Neuron (in vitro differentiated cells): ENCODE data around the gene GPR171.
A peak's percentile ranks its signal among the peaks of the same experiment; 100 is the strongest.
"Not testable (repeated sequence)": the region's sequence is repeated elsewhere in the genome, so short reads cannot be mapped to it uniquely, and the experiment has no call there.

Experiments
- H2AFZ ChIP-seq: one replicate; pipeline ENCODE4 v1.6.1; 2013; ENCODE audit warnings: low read depth, mild to moderate bottlenecking, inconsistent platforms, low read length, moderate library complexity
- H3K27me3 ChIP-seq: one replicate; pipeline ENCODE4 v1.6.1; 2013; ENCODE audit warnings: low read length; ENCODE audit not compliant: insufficient read depth
- H3K36me3 ChIP-seq: one replicate; pipeline ENCODE4 v1.6.1; 2013; ENCODE audit warnings: low read length; ENCODE audit not compliant: insufficient read depth
- H3K4me1 ChIP-seq: one replicate; pipeline ENCODE4 v1.6.1; 2013; ENCODE audit warnings: low read length; ENCODE audit not compliant: insufficient read depth
- H3K4me3 ChIP-seq: 2 replicates; pipeline ENCODE4 v1.5.1; 2013; ENCODE audit warnings: mild to moderate bottlenecking, low read length, moderate library complexity
- H3K9me3 ChIP-seq: one replicate; pipeline ENCODE4 v1.6.1; 2013; ENCODE audit warnings: low read length

GPR171 gene

DNA sequence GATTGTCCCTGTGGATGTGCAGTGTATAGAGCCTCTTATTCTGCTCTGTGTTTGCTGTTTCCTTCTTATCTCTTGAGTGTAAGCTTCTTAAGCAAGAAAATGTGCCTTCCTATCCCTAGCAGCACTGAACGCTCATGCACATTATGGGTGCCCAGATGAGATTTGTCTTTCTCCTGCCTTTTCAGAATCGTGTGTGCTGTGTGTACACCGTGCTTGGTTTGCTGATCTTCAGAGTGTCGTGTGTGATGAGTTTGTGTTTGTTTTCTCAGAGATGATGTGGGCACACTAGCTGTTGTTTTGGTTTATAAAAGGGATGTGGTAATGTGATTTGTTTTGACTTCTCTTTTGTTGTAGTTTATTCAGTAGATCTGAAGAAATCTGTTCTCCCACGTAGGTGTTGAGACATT, 19.7 kb downstream of the GPR171 start:
- Histone ChIP-seq H3K27me3 (no peaks in the 10 kb centered on the region), H3K36me3 (no peaks in the 10 kb centered on the region), H3K9me3 (no peaks in the 10 kb centered on the region), H3K4me3 (no peak overlapping the region), H3K4me1 (no peaks in the 10 kb centered on the region), H2AFZ (no peak overlapping the region)

DNA sequence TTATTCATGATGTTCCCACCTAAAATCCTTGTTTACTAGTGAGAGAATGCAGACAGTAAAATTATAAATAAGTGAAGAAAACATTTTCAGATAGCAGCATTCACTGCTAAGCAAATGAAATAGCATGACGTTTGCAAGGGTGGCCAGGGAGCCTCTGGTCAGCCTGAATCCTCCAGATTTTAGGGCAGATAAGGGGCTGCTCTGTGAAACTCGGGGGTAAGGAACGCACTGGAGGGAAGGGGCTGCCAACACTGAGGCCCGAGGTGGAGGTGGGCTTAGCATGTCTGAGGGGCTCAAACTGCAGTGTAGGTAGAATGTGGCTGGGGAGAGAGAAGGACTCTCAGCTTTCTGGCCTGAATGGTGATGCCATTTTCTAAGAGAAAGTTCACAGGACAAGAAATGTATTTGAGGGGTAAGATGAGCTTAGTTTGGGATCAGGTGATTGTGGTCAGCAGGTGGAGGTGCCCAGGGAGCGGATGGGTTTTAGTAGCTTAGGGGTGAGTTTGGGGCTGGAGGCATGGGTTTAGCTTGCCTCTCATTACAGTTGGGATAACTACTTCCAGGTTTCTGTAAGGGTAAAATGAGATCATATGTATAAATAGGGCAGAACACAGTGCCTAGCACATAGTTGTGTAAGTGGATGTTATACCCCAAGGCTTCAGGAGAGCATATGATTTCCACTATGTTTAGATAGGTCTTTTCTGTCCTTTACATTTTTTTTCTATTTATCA, 20.5 kb downstream of the GPR171 start:
- H3K4me3 ChIP-seq: no peak overlapping the region
- no peaks in the 10 kb centered on the region for H3K27me3 ChIP-seq

GRCh38 chr3:151178208-151178845, 24.7 kb downstream of the GPR171 start:
- Histone ChIP-seq H3K9me3 (no peaks in the 10 kb centered on the region), H3K36me3 (no peaks in the 10 kb centered on the region), H2AFZ (no peak overlapping the region), H3K27me3 (no peaks in the 10 kb centered on the region), H3K4me3 (no peak overlapping the region), H3K4me1 (no peaks in the 10 kb centered on the region)

More for the DNA sequence above, 20.5 kb downstream of the GPR171 start:
- no peaks in the 10 kb centered on the region for H3K36me3 ChIP-seq
- H3K4me1 ChIP-seq: no peaks in the 10 kb centered on the region
- no peak overlapping the region for H2AFZ ChIP-seq
- no peaks in the 10 kb centered on the region for H3K9me3 ChIP-seq

DNA sequence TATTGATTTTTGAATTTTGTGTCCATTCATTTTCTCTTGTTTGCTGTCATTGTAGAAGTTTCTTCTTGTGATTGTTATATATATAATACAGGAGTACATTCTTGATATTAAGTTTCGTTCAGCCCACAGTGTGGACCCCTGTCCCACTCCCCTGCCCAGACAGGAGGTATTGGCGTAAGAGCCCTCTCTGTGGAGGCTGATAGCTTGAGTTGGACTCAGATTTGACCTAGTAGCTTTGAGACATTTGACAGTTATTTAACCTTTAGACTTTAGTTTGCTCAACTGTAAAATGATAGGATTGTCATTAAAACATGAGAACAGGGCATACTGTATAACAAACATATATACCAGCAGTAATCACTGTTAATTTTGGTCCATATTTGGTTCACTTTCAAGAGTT, 27.1 kb downstream of the GPR171 start:
- no peaks in the 10 kb centered on the region for H3K27me3 ChIP-seq
- H3K4me1 ChIP-seq: peaks cover 4% of the 10 kb centered on the region

DNA sequence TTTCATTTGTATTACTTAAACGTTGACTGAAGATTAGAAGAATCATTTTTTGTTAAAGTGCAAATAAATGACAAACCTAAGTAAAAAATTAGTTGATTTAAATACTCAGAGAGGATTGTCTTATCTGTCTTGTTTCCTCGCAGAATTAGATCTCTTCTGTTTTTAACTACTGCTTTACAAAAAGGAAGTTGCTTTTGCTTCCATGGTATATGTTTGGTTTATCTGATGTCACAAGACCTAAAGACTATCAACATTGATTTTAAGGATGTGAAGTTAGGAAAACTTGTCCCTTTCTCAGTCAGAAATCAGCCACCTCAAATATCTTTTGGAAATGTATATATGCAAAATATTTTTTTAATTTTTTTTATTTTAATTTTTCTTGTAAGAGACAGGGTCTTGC, 28.7 kb downstream of the GPR171 start:
- peaks cover 4% of the 10 kb centered on the region for H3K4me1 ChIP-seq
- H3K4me3 ChIP-seq: no peak overlapping the region
- H3K27me3 ChIP-seq: no peaks in the 10 kb centered on the region
- no peaks in the 10 kb centered on the region for H3K9me3 ChIP-seq
- no peak overlapping the region for H2AFZ ChIP-seq
- H3K36me3 ChIP-seq: no peaks in the 10 kb centered on the region

More for the DNA sequence above, 27.1 kb downstream of the GPR171 start:
- H3K4me3 ChIP-seq: no peak overlapping the region
- H3K36me3 ChIP-seq: no peaks in the 10 kb centered on the region
- no peak overlapping the region for H2AFZ ChIP-seq
- H3K9me3 ChIP-seq: no peaks in the 10 kb centered on the region

GRCh38 chr3:151171145-151171757, 31.8 kb downstream of the GPR171 start:
- Histone ChIP-seq H2AFZ (peak overlapping the region; percentile 8), H3K4me3 (no peak overlapping the region), H3K36me3 (no peaks in the 10 kb centered on the region), H3K4me1 (peaks cover 4% of the 10 kb centered on the region), H3K9me3 (no peaks in the 10 kb centered on the region), H3K27me3 (no peaks in the 10 kb centered on the region)

DNA sequence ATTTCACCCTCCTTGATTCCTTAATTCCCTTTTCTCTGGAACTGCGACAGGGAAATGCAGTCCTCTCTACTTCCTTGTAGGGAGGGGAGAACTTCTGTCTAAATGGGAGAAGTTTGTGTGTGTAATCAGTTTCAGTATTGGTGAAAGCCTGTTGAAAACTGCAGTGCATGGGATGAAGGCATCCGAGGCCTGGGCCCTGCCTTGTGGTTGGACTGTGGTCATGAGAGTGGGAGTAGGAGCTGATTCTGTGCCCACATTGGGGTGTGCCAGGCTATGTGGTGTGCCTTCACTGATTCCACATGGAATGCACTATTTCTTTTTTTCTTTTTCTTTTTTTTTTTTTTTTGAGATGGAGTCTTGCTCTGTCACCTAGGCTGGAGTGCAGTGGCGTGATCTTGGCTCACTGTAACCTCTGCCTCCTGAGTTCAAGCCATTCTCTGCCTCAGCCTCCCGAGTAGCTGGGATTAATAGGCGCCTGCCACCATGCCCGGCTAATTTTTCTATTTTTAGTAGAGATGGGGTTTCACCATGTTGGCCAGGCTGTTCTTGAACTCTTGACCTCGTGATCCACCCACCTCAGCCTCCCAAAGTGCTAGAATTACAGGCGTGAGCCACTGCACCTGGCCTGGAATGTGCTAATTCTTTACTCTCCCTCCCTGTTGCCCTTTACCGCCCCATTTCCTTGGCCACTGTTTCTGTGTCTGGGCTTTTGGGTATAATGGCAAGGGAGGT, 32.9 kb downstream of the GPR171 start:
- H2AFZ ChIP-seq, H3K9me3 ChIP-seq, H3K4me1 ChIP-seq, H3K27me3 ChIP-seq, H3K4me3 ChIP-seq, H3K36me3 ChIP-seq: not testable (repeated sequence)

GRCh38 chr3:151169262-151169947, 33.6 kb downstream of the GPR171 start:
- Histone ChIP-seq H3K4me3 (no peak overlapping the region), H3K27me3 (no peaks in the 10 kb centered on the region), H3K4me1 (peaks cover 4% of the 10 kb centered on the region), H3K36me3 (no peaks in the 10 kb centered on the region), H2AFZ (no peak overlapping the region), H3K9me3 (no peaks in the 10 kb centered on the region)

DNA sequence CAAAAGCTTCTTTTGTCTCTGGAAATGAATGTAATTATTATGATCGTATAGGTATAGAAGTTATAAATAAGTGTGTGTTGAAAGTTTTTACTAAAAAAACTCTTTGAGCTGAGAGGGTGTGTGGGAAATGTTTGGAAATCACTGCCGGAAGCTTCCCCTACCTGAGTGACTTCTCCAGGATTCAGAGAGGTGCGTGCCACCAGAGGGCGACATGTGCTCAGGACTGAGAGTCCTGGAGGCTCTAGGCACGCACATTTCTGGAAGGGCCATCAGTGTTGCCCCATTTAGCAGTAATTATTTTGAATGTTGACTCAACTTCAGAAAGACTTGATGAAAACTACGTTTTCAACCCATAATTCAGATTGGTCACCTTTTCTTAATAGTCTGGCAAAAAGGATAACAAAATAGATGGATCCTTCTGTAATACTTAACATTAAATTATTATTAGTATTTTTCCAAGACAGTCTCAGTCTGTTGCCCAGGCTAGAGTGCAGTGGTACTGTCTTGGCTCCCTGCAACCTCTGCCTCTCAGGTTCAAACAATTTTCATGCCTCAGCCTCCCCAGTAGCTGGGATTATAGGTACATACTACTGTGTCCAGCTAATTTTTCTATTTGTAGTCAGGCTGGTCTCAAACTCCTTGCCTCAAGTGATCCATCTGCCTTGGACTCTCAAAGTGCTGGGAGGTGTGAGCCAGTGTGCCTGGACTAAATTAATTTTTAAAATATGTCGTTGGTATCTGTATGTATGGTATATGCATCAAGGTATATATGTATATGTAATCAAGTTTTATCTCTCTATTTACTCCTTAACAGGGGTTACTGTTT, 34.5 kb downstream of the GPR171 start:
- no peak overlapping the region for H2AFZ ChIP-seq
- no peaks in the 10 kb centered on the region for H3K27me3 ChIP-seq
- no peaks in the 10 kb centered on the region for H3K36me3 ChIP-seq
- H3K9me3 ChIP-seq: no peaks in the 10 kb centered on the region
- no peak overlapping the region for H3K4me3 ChIP-seq
- peaks cover 4% of the 10 kb centered on the region for H3K4me1 ChIP-seq

GRCh38 chr3:151166161-151166560, 36.9 kb downstream of the GPR171 start:
- no peak overlapping the region for H2AFZ ChIP-seq
- H3K27me3 ChIP-seq: no peaks in the 10 kb centered on the region
- H3K9me3 ChIP-seq: no peaks in the 10 kb centered on the region
- no peaks in the 10 kb centered on the region for H3K4me1 ChIP-seq
- H3K4me3 ChIP-seq: no peak overlapping the region
- no peaks in the 10 kb centered on the region for H3K36me3 ChIP-seq

DNA sequence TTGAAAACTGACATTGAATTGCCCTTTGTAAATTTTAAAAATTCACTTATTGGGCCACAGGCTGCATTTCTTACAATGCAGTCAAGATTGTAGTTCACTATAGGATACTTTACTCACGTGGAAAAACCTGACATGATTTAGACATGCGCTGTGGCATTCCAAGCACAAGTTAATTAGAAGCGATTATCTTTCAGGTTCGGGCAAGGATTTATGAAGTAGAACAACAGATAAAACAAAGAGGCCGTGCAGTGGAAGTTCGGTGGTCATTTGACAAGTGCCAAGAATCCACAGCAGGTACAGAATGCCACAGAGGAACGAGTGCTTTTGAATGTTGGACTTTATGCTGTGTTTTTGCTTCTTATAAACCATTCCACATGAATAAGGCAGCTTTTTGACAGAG, 37.8 kb downstream of the GPR171 start:
- Histone ChIP-seq H3K27me3 (no peaks in the 10 kb centered on the region), H3K4me3 (no peak overlapping the region), H2AFZ (no peak overlapping the region), H3K36me3 (no peaks in the 10 kb centered on the region), H3K9me3 (no peaks in the 10 kb centered on the region), H3K4me1 (no peaks in the 10 kb centered on the region)

DNA sequence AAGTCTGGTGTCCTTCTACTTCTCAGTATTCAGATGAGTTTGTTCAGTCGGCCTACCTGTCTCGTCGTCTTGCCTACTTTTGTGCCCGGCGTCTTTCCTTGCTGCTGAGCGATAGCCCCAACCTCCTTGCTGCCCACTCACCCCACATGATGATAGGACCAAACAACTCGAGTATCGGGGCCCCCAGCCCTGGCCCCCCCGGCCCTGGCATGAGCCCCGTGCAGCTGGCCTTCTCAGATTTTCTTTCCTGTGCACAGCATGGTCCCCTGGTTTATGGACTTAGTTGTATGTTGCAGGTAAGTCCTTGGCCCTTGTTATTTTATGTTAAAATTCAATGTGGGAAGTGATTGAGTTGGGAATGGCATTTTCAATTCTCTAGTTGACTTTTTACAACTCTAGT, 43.2 kb downstream of the GPR171 start:
- Histone ChIP-seq H3K9me3 (no peaks in the 10 kb centered on the region), H3K4me3 (no peak overlapping the region), H2AFZ (no peak overlapping the region), H3K4me1 (no peaks in the 10 kb centered on the region), H3K36me3 (peaks cover 2% of the 10 kb centered on the region), H3K27me3 (no peaks in the 10 kb centered on the region)
